ENCODE results near the gene FGF14.

Gene FGF14

GRCh38 chr13:101661839-101662238 is 740.0 kb downstream of the FGF14 start:
- DNase-seq (ENCODE audit: low read depth) = no peak
